ENCODE results near the gene ATP9B.

Gene ATP9B

GRCh38 chr18:79068937-79069716 lies at the start of gene ATP9B:
TSS of gene ATP9B (plus strand) at chr18:79069394. CDS start at chr18:79069411, 17 bp downstream.
- peak; percentile 99 for DNase-seq (ENCODE audit: low spot score)

DNA sequence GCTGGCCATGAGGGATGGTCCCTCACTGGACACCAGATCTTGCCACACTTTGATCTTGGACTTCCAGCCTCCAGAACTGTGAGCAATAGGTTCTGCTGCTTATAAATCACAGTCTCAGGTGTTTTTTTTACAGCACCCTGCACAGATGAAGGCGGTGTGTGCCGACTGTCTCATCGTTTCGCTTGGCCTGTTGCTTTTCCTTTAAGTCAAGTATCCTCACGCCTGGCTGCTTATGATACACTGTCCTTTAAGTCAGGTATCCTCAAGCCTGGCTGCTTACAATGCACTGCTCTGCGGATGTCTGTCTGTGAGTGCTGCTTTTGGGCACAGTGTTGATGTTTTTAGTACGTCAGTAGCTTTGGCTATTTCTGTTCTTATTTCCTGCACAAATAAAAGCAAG lies 49.3 kb upstream of the ATP9B start:
- DNase-seq (ENCODE audit: low spot score) = no peak

- DNase-seq (ENCODE audit: low spot score) = no peak
Measured at GRCh38 chr18:79022603-79023002, 46.6 kb upstream of the ATP9B start.

DNA sequence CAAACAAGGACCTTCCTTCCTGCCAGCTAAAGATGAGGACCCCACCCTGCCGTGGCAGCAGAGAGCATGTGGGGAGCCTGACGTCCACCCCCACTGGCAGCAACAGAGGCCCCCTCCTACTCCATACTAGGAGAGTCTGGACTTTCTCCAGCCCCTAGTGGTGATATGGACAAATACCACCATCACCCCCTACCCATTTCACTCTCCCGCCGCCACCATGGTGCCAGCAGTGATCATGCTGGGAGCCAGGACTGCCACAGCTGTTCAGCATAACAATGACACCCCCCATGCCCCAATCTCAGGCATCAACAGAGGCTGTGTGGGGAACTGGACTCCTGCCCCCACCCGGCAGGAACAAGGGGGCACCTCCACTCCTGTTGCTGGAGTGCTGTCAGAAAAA lies 42.7 kb upstream of the ATP9B start:
- no peak for DNase-seq (ENCODE audit: low spot score)

GRCh38 chr18:79030680-79031079 lies 38.5 kb upstream of the ATP9B start:
- no peak for DNase-seq (ENCODE audit: low spot score)

- DNase-seq (ENCODE audit: low spot score) = no peak
Measured at GRCh38 chr18:79042276-79042675, 26.9 kb upstream of the ATP9B start.

DNA sequence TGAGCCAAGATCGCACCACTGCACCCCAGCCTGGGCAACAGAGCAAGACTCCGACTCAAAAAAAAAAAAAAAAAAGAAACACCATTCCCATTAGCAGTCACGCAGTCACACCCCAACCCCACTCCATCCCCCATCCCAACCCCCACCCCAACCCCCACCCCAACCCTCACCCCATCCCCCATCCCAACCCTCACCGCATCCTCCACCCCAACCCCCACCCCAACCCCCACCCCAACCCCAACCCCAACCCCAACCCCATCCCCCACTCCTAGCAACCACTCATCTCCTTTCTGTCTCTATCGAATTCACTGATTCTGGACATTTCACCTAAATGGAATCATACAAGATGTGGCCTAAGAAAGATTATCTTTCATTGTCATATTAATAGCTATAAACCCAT lies 25.9 kb upstream of the ATP9B start:
- no peak for DNase-seq (ENCODE audit: low spot score)

DNA sequence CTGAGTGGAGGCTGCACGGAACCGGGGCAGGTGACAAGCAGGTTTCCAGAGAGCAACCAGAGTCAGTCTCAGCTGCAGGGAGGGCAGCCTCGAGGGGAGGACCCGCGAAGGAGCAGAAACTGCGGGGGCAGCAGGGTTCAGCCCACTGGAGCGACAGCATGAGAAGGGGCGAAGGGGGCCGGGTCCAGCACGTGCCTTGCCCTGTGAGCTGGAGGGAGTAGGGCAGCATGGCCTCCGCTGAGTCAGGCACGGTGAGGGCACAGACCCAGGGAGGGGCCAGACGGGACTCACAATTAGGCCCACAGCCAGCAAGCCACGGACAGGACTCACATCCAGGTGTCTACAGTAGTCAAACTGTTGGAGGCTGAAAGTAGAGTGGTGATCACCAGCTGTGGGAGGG lies 22.7 kb upstream of the ATP9B start:
- no peak for DNase-seq (ENCODE audit: low spot score)

DNA sequence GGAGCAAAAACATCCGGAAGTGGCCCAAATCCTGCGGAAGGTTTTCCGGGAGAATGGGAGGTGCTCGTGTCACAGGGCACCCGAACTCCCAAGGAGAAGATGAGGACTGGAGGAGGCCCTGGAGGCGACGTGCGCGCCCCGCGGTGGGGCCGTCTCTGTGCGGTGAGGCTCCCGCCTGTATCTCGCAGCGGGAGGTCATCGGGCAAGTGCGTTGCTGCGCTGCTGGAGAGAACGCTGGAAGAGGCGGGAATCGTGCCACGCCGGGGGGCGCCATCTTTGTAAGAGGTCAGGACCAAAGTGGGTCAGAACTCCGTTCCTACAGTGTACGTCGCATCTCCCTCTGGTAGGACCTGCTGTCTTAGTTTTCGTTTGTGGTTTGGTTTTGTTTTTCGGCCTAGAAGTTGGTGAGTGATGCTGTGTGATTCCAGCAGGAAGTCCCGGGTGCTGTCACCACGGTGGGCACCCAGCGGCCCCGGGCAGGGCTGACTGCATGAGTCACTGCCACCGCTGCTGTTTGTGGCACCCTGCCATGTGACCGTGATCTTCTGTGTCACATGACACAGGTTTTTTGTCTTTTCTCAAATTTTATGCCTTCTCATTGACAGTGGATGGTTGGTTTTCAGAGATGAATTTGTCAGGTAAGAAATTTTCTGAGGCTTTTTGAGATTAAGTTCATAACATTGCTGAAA lies 21.5 kb upstream of the ATP9B start:
- peak; percentile 8 for DNase-seq (ENCODE audit: low spot score)

- DNase-seq (ENCODE audit: low spot score) = no peak
Measured at GRCh38 chr18:79048245-79048632, 21.0 kb upstream of the ATP9B start.

DNA sequence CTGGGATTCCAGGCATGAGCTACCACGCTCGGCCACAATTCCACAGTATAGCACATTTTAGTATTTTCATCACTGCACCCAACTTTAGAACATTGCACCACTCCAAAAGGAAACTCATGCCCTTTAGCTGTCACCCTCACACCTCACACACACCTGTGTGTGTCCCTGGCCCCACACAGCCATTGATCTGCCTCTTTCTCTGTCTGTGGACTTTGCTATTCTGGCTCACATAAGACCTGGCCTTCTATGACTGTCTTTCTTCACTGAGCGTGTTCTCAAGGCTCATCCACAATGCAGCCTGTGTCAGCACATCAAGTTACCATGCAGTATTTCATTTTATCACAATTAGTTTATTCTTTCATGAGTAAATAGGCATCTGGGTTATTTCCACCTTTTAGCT lies 19.7 kb upstream of the ATP9B start:
- no peak for DNase-seq (ENCODE audit: low spot score)

- DNase-seq (ENCODE audit: low spot score) = no peak
Measured at GRCh38 chr18:79050005-79050404, 19.2 kb upstream of the ATP9B start.

GRCh38 chr18:79056827-79057367 lies 12.3 kb upstream of the ATP9B start:
- DNase-seq (ENCODE audit: low spot score) = no peak

DNA sequence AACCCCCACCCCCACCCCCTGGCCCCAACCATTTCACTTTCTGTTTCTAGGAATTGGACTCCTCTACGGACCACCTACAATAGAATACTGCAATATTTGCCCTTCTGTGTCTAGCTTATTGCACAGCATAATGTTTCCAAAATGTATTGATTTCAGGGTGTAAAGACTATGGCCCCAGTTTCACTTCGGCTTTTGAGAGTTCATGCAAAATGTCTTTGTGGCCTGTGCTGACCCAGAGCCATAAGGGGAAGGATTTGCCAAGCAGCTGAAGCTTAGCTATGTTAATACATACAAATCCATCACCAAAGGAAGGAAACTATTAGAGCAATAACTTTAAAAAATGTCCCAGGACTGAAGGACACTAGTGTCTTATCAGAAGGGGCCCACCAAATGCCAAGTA lies 11.2 kb upstream of the ATP9B start:
- DNase-seq (ENCODE audit: low spot score) = no peak

DNA sequence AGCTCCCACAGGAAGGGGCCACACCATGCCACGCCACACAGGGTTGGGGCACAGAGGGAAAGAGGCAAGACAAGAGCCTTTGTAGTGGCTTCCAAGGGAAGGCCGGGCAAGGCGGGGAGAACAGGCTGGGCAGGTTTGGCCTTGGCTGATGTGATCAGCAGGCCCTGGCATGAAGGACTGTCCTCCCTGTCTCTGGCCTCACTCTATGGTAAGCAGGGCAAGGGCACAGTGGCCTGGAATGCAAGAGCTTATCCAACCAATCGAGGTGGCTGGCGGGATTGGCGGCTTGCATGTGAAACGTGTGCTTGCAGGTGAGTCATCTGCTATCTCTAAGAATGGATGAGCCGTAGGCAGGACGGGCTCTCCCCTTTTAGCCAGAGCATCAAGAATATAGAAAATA lies 6.4 kb upstream of the ATP9B start:
- no peak for DNase-seq (ENCODE audit: low spot score)

- DNase-seq (ENCODE audit: low spot score) = no peak
Measured at GRCh38 chr18:79064228-79064627, 5.0 kb upstream of the ATP9B start.

- DNase-seq (ENCODE audit: low spot score) = no peak
Measured at GRCh38 chr18:79065802-79066201, 3.4 kb upstream of the ATP9B start.

- DNase-seq (ENCODE audit: low spot score) = no peak
Measured at GRCh38 chr18:79067611-79068010, 1.6 kb upstream of the ATP9B start.

GRCh38 chr18:79068341-79068936 lies 755 bp upstream of the ATP9B start:
- peak; percentile 38 for DNase-seq (ENCODE audit: low spot score)

DNA sequence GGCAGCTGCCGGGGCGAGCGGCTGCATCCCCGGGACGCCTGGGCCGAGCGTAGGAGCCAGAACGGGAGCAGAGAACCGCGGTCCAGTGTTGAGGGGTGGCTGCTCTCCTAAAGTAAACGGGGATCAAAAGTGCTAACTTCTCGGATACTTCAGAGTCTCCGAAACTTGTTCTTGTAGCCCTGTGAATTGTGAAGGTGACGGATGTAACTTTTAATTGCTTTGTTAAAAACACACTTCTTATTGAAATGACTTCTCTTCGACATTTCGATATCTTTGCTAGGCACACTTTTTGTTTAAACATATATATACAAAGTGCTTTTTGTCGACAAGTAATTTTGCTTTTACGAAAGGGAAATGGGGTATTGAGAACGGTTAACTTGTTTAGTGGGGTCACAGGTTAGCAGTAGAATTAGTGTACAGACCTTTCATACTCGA lies 540 bp downstream of the ATP9B start:
- DNase-seq (ENCODE audit: low spot score) = peak; percentile 20

GRCh38 chr18:79070486-79070885 lies 1.3 kb downstream of the ATP9B start:
- no peak for DNase-seq (ENCODE audit: low spot score)

GRCh38 chr18:79071037-79071436 lies 1.8 kb downstream of the ATP9B start:
- no peak for DNase-seq (ENCODE audit: low spot score)

Data from CD4-positive, alpha-beta T cell treated with Interleukin-2 at 100 ng/mL for 4 hours (primary cell).